Hepatocyte (in vitro differentiated cells): ENCODE measurements around the gene MYO5A. TPM values are rescaled to one million over a fixed set of nuclear protein-coding genes. Genes with fewer than 3 reads are reported as not detected.

Experiments used
- DNase-seq: peaks from one replicate; pipeline ENCODE4 v3.0.0-alpha.2; 2016; ENCODE audit warnings: low spot score
- H2AFZ ChIP-seq: fragments of 200-600 bp; sonication (generic); 2 replicates; pipeline ENCODE4 v1.6.0; 2016; ENCODE audit warnings: antibody characterized with exemption, mild to moderate bottlenecking
- H3K27ac ChIP-seq: fragments of 200-600 bp; sonication (generic); 2 replicates; pipeline ENCODE4 v1.5.1; 2016; ENCODE audit warnings: mild to moderate bottlenecking
- H3K27me3 ChIP-seq: fragments of 200-600 bp; sonication (generic); 2 replicates; pipeline ENCODE4 v1.6.1; 2016
- H3K36me3 ChIP-seq: fragments of 200-600 bp; sonication (generic); replicated peaks from 2 replicates; pipeline ENCODE4 v1.5.1; 2016; ENCODE audit warnings: low read depth; ENCODE audit not compliant: insufficient read depth
- H3K4me1 ChIP-seq: fragments of 200-600 bp; sonication (generic); 2 replicates; pipeline ENCODE4 v1.5.1; 2016; ENCODE audit warnings: mild to moderate bottlenecking, moderate library complexity; ENCODE audit not compliant: insufficient read depth
- H3K4me2 ChIP-seq: fragments of 200-600 bp; sonication (generic); 2 replicates; pipeline ENCODE4 v1.6.0; 2016
- H3K4me3 ChIP-seq: fragments of 200-600 bp; sonication (generic); 2 replicates; pipeline ENCODE4 v1.5.1; 2016; ENCODE audit warnings: mild to moderate bottlenecking
- H3K79me2 ChIP-seq: fragments of 200-600 bp; sonication (generic); 2 replicates; pipeline ENCODE4 v1.6.0; 2017; ENCODE audit warnings: mild to moderate bottlenecking
- H3K9me2 ChIP-seq: fragments of 200-600 bp; sonication (generic); replicated peaks from 2 replicates; pipeline ENCODE4 v1.6.0; 2017; ENCODE audit warnings: mild to moderate bottlenecking; ENCODE audit not compliant: insufficient read depth
- H3K9me3 ChIP-seq: fragments of 200-600 bp; sonication (generic); 2 replicates; pipeline ENCODE4 v1.5.1; 2016; ENCODE audit warnings: low read depth, mild to moderate bottlenecking
- H4K20me1 ChIP-seq: fragments of 200-600 bp; sonication (generic); 2 replicates; pipeline ENCODE4 v1.6.0; 2016; ENCODE audit warnings: mild to moderate bottlenecking; ENCODE audit not compliant: insufficient read depth, poor library complexity, severe bottlenecking
- EZH2 ChIP-seq: fragments of 200-600 bp; sonication (generic); IDR thresholded peaks from 2 replicates; pipeline ENCODE4 v1.6.1; 2016; ENCODE audit warnings: antibody characterized with exemption, mild to moderate bottlenecking, borderline replicate concordance
- EZH2phosphoT487 ChIP-seq: fragments of 200-600 bp; sonication (generic); IDR thresholded peaks from one replicate; pipeline ENCODE4 v1.6.1; 2018; ENCODE audit warnings: antibody characterized with exemption, mild to moderate bottlenecking, low read depth, moderate library complexity; ENCODE audit not compliant: unreplicated experiment, severe bottlenecking
- WGBS: methylation state at CpG from one replicate; pipeline ENCODE4 v1.1.6; 2016; ENCODE audit warnings: low lambda C conversion rate; ENCODE audit errors: missing lambda C conversion rate; 5-methylcytosine and 5-hydroxymethylcytosine counted together
- polyA plus RNA-seq: library from polyadenylated mRNA; unstranded; fragments of >200 nt; fragmentation: Nextera tagmentation; extraction: Ambion mirVana; gene quantifications from 2 replicates; pipeline ENCODE4 v1.2.1, GENCODE V29; 2016
- total RNA-seq: library from RNA; depleted of rRNA; stranded (reverse); fragments of >200 nt; gene quantifications from 2 replicates; pipeline ENCODE4 v1.2.3, GENCODE V29; 2014
- TF ChIP-seq, protein P1 (sequence below): fragments of 200-600 bp; sonication (generic); IDR thresholded peaks from 2 replicates; pipeline ENCODE4 v1.5.1; 2016; ENCODE audit warnings: antibody characterized with exemption, mild to moderate bottlenecking; ENCODE audit not compliant: poor library complexity

The MYO5A gene
- total and polyA plus RNA-seq, 2 experiments from 2014 or later: 3.7 to 14.8 TPM

DNA sequence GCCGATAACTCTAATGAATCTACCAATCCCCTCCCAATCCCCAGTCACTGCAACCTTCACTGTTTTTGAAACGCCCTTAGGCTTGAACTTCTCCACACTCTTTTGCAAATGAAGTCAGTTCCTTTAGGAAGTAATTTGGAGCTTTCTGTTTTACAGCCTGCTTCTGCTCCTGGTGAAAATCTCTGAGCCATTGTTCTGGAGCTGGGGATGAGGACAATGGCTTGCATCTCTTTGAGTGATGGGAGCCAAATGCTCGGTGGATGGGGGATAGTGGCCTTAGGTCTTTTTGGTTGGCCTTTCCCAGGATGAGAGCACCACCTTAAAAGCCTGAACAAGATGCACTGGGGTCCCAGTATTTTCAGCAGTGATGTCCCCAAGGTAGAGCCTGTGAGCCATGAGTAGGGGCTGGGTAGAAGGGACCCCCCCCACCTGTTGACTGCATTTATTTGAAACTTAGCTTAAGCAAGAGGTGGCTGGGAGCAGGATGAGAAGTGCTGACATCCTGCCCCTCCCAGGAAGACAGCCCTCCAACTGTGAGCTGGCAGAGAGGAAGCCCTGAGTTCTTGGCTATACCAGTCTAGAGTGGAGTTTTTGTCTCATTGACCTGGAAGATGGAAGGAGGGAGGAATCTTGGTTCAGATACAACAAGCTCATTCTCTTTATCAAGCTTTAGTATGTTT, 225.4 kb downstream of the MYO5A start:
- Histone ChIP-seq H3K27ac (no peak overlapping the region), H3K36me3 (no peaks in the 10 kb centered on the region), H4K20me1 (no peaks in the 10 kb centered on the region), H3K79me2 (no peaks in the 10 kb centered on the region), H2AFZ (no peak overlapping the region), H3K9me3 (no peaks in the 10 kb centered on the region), H3K4me3 (no peak overlapping the region), H3K4me1 (no peaks in the 10 kb centered on the region), H3K4me2 (no peak overlapping the region), H3K27me3 (no peaks in the 10 kb centered on the region), H3K9me2 (no peaks in the 10 kb centered on the region)
- TF ChIP-seq, protein P1, sequence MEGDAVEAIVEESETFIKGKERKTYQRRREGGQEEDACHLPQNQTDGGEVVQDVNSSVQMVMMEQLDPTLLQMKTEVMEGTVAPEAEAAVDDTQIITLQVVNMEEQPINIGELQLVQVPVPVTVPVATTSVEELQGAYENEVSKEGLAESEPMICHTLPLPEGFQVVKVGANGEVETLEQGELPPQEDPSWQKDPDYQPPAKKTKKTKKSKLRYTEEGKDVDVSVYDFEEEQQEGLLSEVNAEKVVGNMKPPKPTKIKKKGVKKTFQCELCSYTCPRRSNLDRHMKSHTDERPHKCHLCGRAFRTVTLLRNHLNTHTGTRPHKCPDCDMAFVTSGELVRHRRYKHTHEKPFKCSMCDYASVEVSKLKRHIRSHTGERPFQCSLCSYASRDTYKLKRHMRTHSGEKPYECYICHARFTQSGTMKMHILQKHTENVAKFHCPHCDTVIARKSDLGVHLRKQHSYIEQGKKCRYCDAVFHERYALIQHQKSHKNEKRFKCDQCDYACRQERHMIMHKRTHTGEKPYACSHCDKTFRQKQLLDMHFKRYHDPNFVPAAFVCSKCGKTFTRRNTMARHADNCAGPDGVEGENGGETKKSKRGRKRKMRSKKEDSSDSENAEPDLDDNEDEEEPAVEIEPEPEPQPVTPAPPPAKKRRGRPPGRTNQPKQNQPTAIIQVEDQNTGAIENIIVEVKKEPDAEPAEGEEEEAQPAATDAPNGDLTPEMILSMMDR: no peak
- no peak for TF ChIP-seq EZH2
- TF ChIP-seq EZH2phosphoT487: no peak
- DNase-seq: no peak
- 53% methylated on average over 3 of the region's 3 CpGs for WGBS

DNA sequence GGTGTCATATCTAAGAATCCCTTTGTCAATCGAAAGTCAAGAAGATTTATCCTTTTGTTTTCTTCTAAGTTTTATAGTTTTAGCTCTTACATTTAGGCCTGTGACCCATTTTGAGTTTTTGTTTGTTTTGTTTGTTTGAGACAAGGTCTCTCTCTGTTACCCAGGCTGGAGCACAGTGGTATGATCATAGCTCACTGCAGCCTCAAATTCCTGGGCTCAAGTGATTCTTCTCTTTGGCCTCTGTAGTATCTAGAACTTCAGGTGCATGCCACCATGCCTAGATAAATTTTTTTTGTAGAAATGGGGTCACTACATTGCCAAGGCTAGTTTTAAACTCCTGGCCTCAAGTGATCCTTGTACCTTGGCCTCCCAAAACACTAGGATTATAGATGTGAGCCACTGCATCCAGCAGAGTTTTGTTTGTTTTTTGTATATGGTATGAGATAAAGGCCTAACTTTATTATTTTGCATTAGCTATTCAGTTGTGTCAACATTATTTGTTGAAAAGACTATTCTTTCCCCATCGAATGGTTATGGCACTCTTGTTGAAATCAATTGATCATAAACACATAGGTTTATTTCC, 227.3 kb downstream of the MYO5A start:
- WGBS: 81% methylated on average over 2 of the region's 2 CpGs
- H3K9me3 ChIP-seq: no peaks in the 10 kb centered on the region
- no peak for DNase-seq
- TF ChIP-seq EZH2: no peak
- TF ChIP-seq, protein P1: no peak
- no peak for TF ChIP-seq EZH2phosphoT487
- no peaks in the 10 kb centered on the region for H3K27me3 ChIP-seq
- no peak overlapping the region for H3K27ac ChIP-seq
- no peak overlapping the region for H3K4me3 ChIP-seq
- H2AFZ ChIP-seq: no peak overlapping the region
- no peaks in the 10 kb centered on the region for H3K9me2 ChIP-seq
- H3K36me3 ChIP-seq: no peaks in the 10 kb centered on the region
- no peak overlapping the region for H3K4me2 ChIP-seq
- no peaks in the 10 kb centered on the region for H4K20me1 ChIP-seq
- H3K4me1 ChIP-seq: no peaks in the 10 kb centered on the region
- no peaks in the 10 kb centered on the region for H3K79me2 ChIP-seq

DNA sequence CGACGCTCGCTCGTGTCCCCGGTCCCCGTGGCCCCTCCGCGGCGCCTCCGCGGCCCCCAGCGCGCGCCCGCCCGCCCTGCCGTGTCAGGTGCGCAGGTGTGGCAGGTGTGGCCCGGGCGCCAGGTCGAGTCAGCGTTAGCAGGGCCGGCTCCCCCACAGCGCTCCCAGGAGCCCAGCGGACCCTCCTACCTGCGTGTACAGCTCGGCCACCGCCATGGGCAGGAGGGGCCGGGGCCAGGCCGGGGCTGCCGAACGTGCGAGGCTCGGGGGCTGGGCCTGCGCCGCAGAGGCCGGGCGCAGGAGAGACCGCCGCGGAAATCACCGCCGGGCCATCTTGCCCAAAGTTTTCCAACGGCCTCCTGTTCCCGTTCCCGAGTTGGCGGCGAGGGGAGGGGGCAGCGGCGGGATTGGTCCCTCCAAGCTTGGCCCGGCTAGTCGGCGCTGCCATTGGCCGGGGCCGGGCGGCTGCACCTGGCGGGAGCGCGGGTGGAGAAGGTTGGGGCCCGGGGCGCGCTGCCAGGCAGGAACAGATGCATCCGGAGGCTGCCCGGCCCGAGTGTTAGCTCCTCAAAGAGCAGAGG, 233.2 kb downstream of the MYO5A start, which contains the start of gene MYO5C:
MYO5C (minus strand) TSS at position 384 of the 581 bp plus-strand sequence; CDS start at position 216, 168 bp downstream.
- no peaks in the 10 kb centered on the region for H3K36me3 ChIP-seq
- H3K4me1 ChIP-seq: peaks cover under 1% of the 10 kb centered on the region
- peak within 1 kb of the TSS; percentile 56 for H3K4me3 ChIP-seq
- TF ChIP-seq, protein P1: no peak
- no peak for TF ChIP-seq EZH2
- no peak for TF ChIP-seq EZH2phosphoT487
- peak within 1 kb of the TSS; percentile 68 for H3K27ac ChIP-seq
- no peaks in the 10 kb centered on the region for H3K9me2 ChIP-seq
- H4K20me1 ChIP-seq: no peaks in the 10 kb centered on the region
- DNase-seq: peak; percentile 85
- WGBS: 1% methylated on average over 16 of the region's 65 CpGs
- peak within 1 kb of the TSS; percentile 83 for H2AFZ ChIP-seq
- peak within 1 kb of the TSS; percentile 95 for H3K4me2 ChIP-seq
- no peaks in the 10 kb centered on the region for H3K9me3 ChIP-seq
- peaks cover 6% of the 10 kb centered on the region for H3K79me2 ChIP-seq
- H3K27me3 ChIP-seq: no peaks in the 10 kb centered on the region
